GM21390 (cell line): ENCODE measurements around the gene SPTBN2.
"Not testable (repeated sequence)": the region's sequence is repeated elsewhere in the genome, so short reads cannot be mapped to it uniquely, and the experiment has no call there.

Experiments used
- ATAC-seq: cut with Tn5 transposase; IDR thresholded peaks from one replicate; pipeline ENCODE4 v1.9.1; 2021; ENCODE audit not compliant: unreplicated experiment

SPTBN2 gene

DNA sequence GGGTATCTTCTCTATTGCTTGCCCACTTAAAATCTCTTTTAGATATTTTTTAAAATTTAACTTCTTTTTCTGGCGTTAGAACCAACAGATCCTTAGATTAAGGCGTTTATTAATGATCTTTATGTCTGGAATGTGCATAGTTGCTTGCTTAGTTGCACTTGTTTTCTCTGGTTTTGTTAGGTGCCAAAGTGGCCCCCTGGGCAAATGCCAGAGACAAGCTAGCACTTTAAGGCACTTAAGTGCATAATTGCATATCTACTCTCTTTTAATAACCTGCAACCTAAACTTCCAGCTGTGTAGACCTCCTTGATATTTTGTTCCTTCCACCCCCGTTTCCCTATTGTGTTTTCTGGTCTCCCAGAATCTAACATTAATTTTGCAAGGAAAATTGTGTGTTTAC lies 87.2 kb downstream of the SPTBN2 start:
- no peak for ATAC-seq

DNA sequence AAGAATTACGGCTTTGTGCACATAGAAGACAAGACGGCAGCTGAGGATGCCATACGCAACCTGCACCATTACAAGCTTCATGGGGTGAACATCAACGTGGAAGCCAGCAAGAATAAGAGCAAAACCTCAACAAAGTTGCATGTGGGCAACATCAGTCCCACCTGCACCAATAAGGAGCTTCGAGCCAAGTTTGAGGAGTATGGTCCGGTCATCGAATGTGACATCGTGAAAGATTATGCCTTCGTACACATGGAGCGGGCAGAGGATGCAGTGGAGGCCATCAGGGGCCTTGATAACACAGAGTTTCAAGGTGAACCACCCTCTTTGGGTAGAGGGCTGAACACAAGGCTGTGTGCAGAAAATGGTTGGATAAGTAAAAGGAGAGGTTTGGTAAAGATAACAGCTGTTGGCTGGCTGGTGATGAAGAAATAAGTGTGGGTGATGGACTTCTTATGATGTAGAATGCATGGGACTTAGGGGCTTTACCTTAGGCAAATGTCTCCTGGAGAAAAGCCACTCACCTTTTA lies 89.1 kb downstream of the SPTBN2 start:
- ATAC-seq, result not testable (repeated sequence)

GRCh38 chr11:66639066-66639813 lies 89.8 kb downstream of the SPTBN2 start:
- no peak for ATAC-seq

GRCh38 chr11:66638177-66639065 lies 90.6 kb downstream of the SPTBN2 start, which contains the start of gene RBM4:
Gene RBM4 (plus strand): TSS chr11:66638703. CDS start chr11:66639712, 1,009 bp downstream.
- ATAC-seq, result peak; percentile 94

DNA sequence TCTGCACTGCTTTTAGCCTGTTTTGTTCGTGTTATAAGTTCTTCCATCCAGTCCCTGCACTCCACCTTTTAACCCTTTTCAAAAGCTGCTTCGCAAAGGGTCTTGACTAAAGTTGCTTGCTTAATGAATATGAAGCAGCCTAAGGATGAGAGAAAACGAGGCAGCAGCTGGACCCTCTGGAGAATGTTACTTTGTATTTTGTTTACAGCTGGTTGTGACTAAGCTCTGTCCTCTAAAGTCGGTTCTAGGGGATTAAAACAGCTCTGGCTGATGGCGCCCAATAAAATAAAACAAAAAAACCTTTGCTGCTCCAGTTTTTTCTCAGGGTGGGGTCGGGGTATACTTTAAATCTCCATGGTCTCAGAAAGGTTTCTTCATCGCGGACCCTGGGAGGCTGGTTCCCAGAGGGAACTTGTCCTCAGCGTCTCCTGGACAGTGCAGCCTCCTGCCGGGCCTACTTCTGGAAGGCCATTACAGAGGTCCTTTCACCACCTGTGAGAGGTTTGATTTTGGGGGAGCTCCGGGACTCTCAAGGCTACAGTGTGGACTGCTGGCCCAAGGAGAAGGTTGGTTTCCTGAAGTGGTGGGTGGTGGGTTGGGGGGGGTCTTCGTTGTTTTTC lies 91.3 kb downstream of the SPTBN2 start:
- no peak for ATAC-seq

DNA sequence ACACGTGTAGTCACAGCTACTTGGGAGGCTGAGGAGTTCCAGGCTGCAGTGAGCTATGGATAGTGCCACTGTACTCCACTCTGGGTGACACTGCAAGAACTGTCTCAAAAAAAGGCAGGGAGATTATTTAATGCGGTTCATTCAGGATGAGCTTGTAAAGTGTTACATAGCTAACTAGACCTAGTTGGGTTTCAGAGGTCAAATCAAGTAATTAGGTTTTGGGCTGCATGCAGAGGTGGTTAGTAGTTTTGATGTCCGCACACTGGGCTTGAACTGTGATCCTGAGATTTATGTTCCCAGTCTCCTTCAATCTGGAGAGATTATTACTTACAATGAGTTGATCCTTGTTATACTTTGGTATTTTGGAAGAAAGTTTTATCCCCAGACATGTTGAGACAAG lies 92.6 kb downstream of the SPTBN2 start:
- no peak for ATAC-seq
